Psoas muscle (tissue), 8 donors: ENCODE measurements around the gene OR6B1. TPM values are rescaled to one million over a fixed set of nuclear protein-coding genes. Genes with fewer than 3 reads are reported as not detected.
"Not testable (repeated sequence)": the region's sequence is repeated elsewhere in the genome, so short reads cannot be mapped to it uniquely, and the experiment has no call there.

Experiments
- ATAC-seq, 4 donors: fragments of 200-7000 bp; cut with Tn5 transposase; one replicate each; pipeline ENCODE4 v1.9.1; 2020; ENCODE audit warnings: moderate library complexity in 3 of 4, mild to moderate bottlenecking in 2 of 4
- DNase-seq, 2 donors: peaks; one replicate each; pipeline ENCODE4 v3.0.0-alpha.2; 2020
- H3K27ac ChIP-seq: fragments of 200-600 bp; one replicate; pipeline ENCODE4 v1.8.0; 2022
- H3K27me3 ChIP-seq, 3 donors: fragments of 200-600 bp in 1 of 3; one replicate each; pipeline versions ENCODE4 v1.6.1 to v1.8.0; 2013 to 2022; ENCODE audit warnings: low read length in 2 of 3, mild to moderate bottlenecking in 2 of 3, moderate library complexity in 1 of 3; ENCODE audit not compliant: insufficient read depth in 3 of 3
- H3K36me3 ChIP-seq, 2 donors: fragments of 200-600 bp in 1 of 2; one replicate each; pipeline versions ENCODE4 v1.6.1 to v1.8.0; 2013 to 2022; ENCODE audit warnings: low read depth in 1 of 2, mild to moderate bottlenecking in 1 of 2, moderate library complexity in 1 of 2; ENCODE audit not compliant: insufficient read depth in 1 of 2
- H3K4me1 ChIP-seq: fragments of 200-600 bp; one replicate; pipeline ENCODE4 v1.8.0; 2022
- H3K4me3 ChIP-seq: fragments of 200-600 bp; one replicate; pipeline ENCODE4 v1.8.0; 2022; ENCODE audit warnings: mild to moderate bottlenecking
- H3K9me3 ChIP-seq: fragments of 200-600 bp; one replicate; pipeline ENCODE4 v1.8.0; 2022
- WGBS, 3 donors: extraction: QIAGEN DNeasy Blood & Tissue Kit; methylation state at CpG; one replicate each; pipeline versions ENCODE4 v1.1.6 to v1.1.7; 2013; 5-methylcytosine and 5-hydroxymethylcytosine counted together
- intact Hi-C, 2 donors: fragments of 100-400 bp; cut with DNase I; formaldehyde crosslinking; loops; one replicate each; pipeline versions ENCODE4 v1.11.0 to v1.14.2; 2022
- polyA plus RNA-seq, 3 donors: library from polyadenylated mRNA; stranded (reverse); fragments of 200-250 nt; gene quantifications; one replicate each; pipeline ENCODE4 v1.2.3, GENCODE V29; 2013
- total RNA-seq, 4 donors: library from RNA; stranded (reverse); fragmentation: NEBNext Ultra II Directional in 2 of 4; extraction: Animal tissue kit (Norgen Biotek cat#: 25700) in 2 of 4; gene quantifications; one replicate each; pipeline versions ENCODE4 v1.2.1 to v1.2.4, GENCODE V29; 2021 to 2023
- TF ChIP-seq, protein P1 (sequence below): fragments of 200-600 bp; IDR thresholded peaks from one replicate; pipeline ENCODE4 v1.8.0; 2022; ENCODE audit warnings: antibody characterized with exemption
- donor health status: healthy with polysubstance abuse.
- donor health status: DM: no; HTN: no; CAD: no; lungs with moderate emphysema.
- donor health status: Bipolar disorder and iron deficiency.
- donor health status: healthy.
- donor health status: DM: yes; HTN: yes; CAD: no.
- donor health status: DM: no; HTN: no; CAD: no.
- donor health status: DM: no; HTN: no; CAD: no.
- donor health status: DM: yes; HTN: yes; CAD: no.

The OR6B1 gene
- total and polyA plus RNA-seq, 7 donors: not detected

DNA sequence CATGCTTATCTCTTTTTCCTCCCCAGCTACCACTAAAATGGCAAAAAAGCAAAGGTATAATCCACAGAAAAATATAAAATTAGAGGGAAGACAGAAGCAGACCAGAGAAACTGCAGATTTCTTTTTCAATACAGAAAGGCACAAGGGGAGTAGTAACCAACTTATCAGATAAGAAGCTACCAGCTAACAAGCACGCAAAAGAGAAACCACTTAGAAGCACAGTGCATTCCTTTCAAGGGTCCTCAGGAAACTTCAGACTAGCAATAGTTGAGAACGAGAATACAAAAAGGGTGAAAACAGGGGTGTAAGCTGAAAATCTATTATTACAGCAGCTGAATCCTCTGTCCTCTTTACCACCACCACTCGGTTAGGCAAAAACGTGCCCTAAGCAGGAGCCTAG is 38.8 kb downstream of the OR6B1 start:
- intact Hi-C loops: loop anchor here in 1 of 2 donors (10.0 kb wide), 1 partner anchor 96 kb away; no protein-coding TSS in a partner anchor
- no peaks in the 10 kb centered on the region for H3K4me1 ChIP-seq
- no peak overlapping the region for H3K27ac ChIP-seq
- no peaks in the 10 kb centered on the region for H3K27me3 ChIP-seq
- no peak overlapping the region for H3K4me3 ChIP-seq
- 36 to 80% (median 53%) methylated on average over 4 of the region's 4 CpGs for WGBS, 3 donors
- no peaks in the 10 kb centered on the region for H3K36me3 ChIP-seq
- TF ChIP-seq, protein P1, sequence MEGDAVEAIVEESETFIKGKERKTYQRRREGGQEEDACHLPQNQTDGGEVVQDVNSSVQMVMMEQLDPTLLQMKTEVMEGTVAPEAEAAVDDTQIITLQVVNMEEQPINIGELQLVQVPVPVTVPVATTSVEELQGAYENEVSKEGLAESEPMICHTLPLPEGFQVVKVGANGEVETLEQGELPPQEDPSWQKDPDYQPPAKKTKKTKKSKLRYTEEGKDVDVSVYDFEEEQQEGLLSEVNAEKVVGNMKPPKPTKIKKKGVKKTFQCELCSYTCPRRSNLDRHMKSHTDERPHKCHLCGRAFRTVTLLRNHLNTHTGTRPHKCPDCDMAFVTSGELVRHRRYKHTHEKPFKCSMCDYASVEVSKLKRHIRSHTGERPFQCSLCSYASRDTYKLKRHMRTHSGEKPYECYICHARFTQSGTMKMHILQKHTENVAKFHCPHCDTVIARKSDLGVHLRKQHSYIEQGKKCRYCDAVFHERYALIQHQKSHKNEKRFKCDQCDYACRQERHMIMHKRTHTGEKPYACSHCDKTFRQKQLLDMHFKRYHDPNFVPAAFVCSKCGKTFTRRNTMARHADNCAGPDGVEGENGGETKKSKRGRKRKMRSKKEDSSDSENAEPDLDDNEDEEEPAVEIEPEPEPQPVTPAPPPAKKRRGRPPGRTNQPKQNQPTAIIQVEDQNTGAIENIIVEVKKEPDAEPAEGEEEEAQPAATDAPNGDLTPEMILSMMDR: no peak
- DNase-seq (no peak), ATAC-seq (no peak)
- no peaks in the 10 kb centered on the region for H3K9me3 ChIP-seq

DNA sequence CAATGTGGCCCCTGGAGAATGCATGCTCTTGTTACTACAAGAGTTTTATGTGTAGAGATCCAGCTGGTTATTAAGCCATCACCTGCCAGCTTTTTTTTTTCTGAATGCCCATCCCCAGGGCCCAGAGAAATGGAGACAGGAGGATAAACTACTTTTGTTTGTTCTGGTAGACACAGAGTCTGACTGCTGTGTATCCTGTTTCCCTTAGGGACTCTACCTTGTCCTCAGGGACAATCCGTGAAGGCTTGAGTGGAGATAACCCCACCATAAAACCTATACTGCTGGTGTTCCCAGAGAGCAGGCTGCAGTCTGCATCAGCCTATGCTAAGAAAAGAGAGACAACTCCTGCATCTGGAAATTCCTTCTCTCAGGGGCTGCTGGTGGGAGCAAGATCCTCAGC is 48.5 kb downstream of the OR6B1 start, which contains the start of gene OR2A5:
Gene OR2A5, plus strand, starts transcription at position 301 of the 400 bp plus-strand sequence. CDS start 1,454 bp downstream, outside the sequence.
- intact Hi-C loops: no loop called here
- TF ChIP-seq, protein P1: no peak
- H3K4me3 ChIP-seq: no peak within 1 kb of the TSS
- no peak within 1 kb of the TSS for H3K27ac ChIP-seq
- H3K36me3 ChIP-seq: no peaks in the 10 kb centered on the region
- DNase-seq (no peak), ATAC-seq (no peak)
- WGBS, 3 donors: 16 to 23% (median 18%) methylated on average over 1 of the region's 1 CpG
- H3K4me1 ChIP-seq: no peaks in the 10 kb centered on the region
- H3K9me3 ChIP-seq: no peaks in the 10 kb centered on the region
- no peaks in the 10 kb centered on the region for H3K27me3 ChIP-seq

- DNase-seq: no peak
- H3K27me3 ChIP-seq: no peaks in the 10 kb centered on the region
- H3K36me3 ChIP-seq: no peaks in the 10 kb centered on the region
- TF ChIP-seq, protein P1: no peak
- no peak overlapping the region for H3K4me3 ChIP-seq
- ATAC-seq: no peak
- intact Hi-C loops: no loop called here
- H3K9me3 ChIP-seq: no peaks in the 10 kb centered on the region
- WGBS, 3 donors: 29 to 52% (median 42%) methylated on average over 2 of the region's 2 CpGs
- no peaks in the 10 kb centered on the region for H3K4me1 ChIP-seq
- no peak overlapping the region for H3K27ac ChIP-seq
Measured at GRCh38 chr7:144049491-144049890, 49.4 kb downstream of the OR6B1 start.

DNA sequence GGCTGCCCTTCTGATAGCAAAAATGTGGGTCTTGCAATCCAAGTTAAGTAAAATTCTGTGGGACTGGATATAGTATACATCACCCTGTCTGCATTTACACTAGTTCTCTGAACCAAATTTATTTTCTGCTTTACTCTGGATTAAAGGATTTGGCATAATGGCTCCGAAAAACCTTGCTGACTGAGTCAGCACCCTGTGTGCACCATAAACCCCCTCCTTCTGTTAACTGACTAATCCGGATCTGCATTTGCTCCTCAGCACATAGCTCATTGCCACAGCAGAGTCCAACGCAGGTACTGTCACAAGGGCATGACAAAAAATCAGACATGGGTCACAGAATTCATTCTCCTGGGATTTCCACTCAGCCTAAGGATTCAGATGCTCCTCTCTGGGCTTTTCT is 50.0 kb downstream of the OR6B1 start:
- Histone ChIP-seq H3K4me3 (no peak overlapping the region), H3K9me3 (no peaks in the 10 kb centered on the region), H3K36me3 (no peaks in the 10 kb centered on the region), H3K27me3 (no peaks in the 10 kb centered on the region), H3K27ac (no peak overlapping the region), H3K4me1 (no peaks in the 10 kb centered on the region)
- ATAC-seq: no peak
- TF ChIP-seq, protein P1: no peak
- no peak for DNase-seq
- intact Hi-C loops: no loop called here
- 13 to 42% (median 25%) methylated on average over 3 of the region's 3 CpGs for WGBS, 3 donors

DNA sequence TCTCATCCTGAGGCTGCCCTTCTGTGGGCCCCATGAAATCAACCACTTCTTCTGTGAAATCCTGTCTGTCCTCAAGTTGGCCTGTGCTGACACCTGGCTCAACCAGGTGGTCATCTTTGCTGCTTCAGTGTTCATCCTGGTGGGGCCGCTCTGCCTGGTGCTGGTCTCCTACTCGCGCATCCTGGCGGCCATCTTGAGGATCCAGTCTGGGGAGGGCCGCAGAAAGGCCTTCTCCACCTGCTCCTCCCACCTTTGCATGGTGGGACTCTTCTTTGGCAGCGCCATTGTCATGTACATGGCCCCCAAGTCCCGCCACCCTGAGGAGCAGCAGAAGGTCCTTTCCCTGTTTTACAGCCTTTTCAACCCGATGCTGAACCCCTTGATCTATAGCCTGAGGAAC is 50.8 kb downstream of the OR6B1 start:
- 84 to 87% (median 85%) methylated on average over 8 of the region's 8 CpGs for WGBS, 3 donors
- not testable (repeated sequence) for H3K4me1 ChIP-seq

More for the DNA sequence above, 50.8 kb downstream of the OR6B1 start:
- DNase-seq, ATAC-seq, H3K36me3 ChIP-seq, H3K9me3 ChIP-seq, H3K27ac ChIP-seq, intact Hi-C loops, H3K4me3 ChIP-seq, H3K27me3 ChIP-seq: not testable (repeated sequence)
